GM12878 (cell line): ENCODE measurements around the gene AFG1L. TPM values are rescaled to one million over a fixed set of nuclear protein-coding genes. Genes with fewer than 3 reads are reported as not detected.

Experiments used
- ATAC-seq: fragments of 200-7000 bp; cut with Tn5 transposase; 3 replicates; pipeline ENCODE4 v1.9.1; 2020; ENCODE audit warnings: mild to moderate bottlenecking, moderate library complexity
- BruUV-seq: library from RNA; stranded (reverse); fragments of 400-500 nt; replicated peaks from 2 replicates; lab custom pipeline; 2021; lab: Mats Ljungman, UMichigan
- CTCF ChIA-PET: fragments of 300-600 bp; sonication (Branson Sonifier 250); formaldehyde crosslinking; extraction: SDS; loops from one replicate; lab custom pipeline; 2021; ENCODE audit warnings: inconsistent platforms; lab: Yijun Ruan, JAX
- POLR2A ChIA-PET: fragments of 350-600 bp; formaldehyde crosslinking; extraction: SDS; loops from one replicate; lab custom pipeline; 2021; ENCODE audit warnings: inconsistent platforms; lab: Charles Lee
- RAD21 ChIA-PET: fragments of 300-600 bp; sonication (Branson Sonifier 250); formaldehyde crosslinking; loops from one replicate; lab custom pipeline; 2023; ENCODE audit warnings: antibody characterized with exemption; ENCODE audit not compliant: unreplicated experiment; lab: Charles Lee
- SMC1A ChIA-PET: fragments of 300-600 bp; sonication (Branson Sonifier 250); formaldehyde crosslinking; loops from one replicate; lab custom pipeline; 2023; ENCODE audit not compliant: unreplicated experiment, uncharacterized antibody; lab: Charles Lee
- DNase-seq: peaks from one replicate; pipeline ENCODE4 v3.0.0-alpha.2; 2011; ENCODE audit warnings: low read depth, low spot score
- FAIRE-seq: peaks from 3 replicates; lab custom pipeline; 2011; peaks lifted over from hg19 to GRCh38; lab: Jason Lieb, UNC
- H2AFZ ChIP-seq: 2 replicates; pipeline ENCODE4 v1.6.0; 2011; ENCODE audit warnings: low read depth, low read length, control low read depth; ENCODE audit not compliant: control insufficient read depth
- H3K27ac ChIP-seq: 2 replicates; pipeline ENCODE4 v1.5.1; 2011; ENCODE audit warnings: control low read depth; ENCODE audit not compliant: control insufficient read depth, insufficient read depth
- H3K27me3 ChIP-seq, 2 experiments: replicated peaks in 1 of 2; 2 replicates each; pipeline versions ENCODE4 v1.6.0 to v1.6.1; 2011; ENCODE audit warnings: low read length in 1 of 2; ENCODE audit not compliant: control insufficient read depth in 2 of 2, insufficient read depth in 2 of 2
- H3K36me3 ChIP-seq, 2 experiments: 2 replicates each; pipeline ENCODE4 v1.5.1; 2011; ENCODE audit warnings: low read length in 1 of 2; ENCODE audit not compliant: control insufficient read depth in 2 of 2, insufficient read depth in 2 of 2
- H3K4me1 ChIP-seq: 2 replicates; pipeline ENCODE4 v1.6.1; 2011; ENCODE audit warnings: mild to moderate bottlenecking, low read length, moderate library complexity, mixed read lengths; ENCODE audit not compliant: control insufficient read depth, insufficient read depth
- H3K4me2 ChIP-seq: 2 replicates; pipeline ENCODE4 v1.6.0; 2011; ENCODE audit warnings: control low read depth; ENCODE audit not compliant: control insufficient read depth, insufficient read depth
- H3K4me3 ChIP-seq: fragments of 200-600 bp; sonication (generic); 2 replicates; pipeline ENCODE4 v1.5.1; 2016
- H3K79me2 ChIP-seq: 2 replicates; pipeline ENCODE4 v1.6.0; 2011; ENCODE audit warnings: low read length; ENCODE audit not compliant: control insufficient read depth, insufficient read depth
- H3K9ac ChIP-seq: 2 replicates; pipeline ENCODE4 v1.8.0; 2011; ENCODE audit warnings: low read length, control low read depth, mixed read lengths; ENCODE audit not compliant: control insufficient read depth, insufficient read depth
- H3K9me3 ChIP-seq: replicated peaks from 3 replicates; pipeline ENCODE4 v1.5.1; 2011; ENCODE audit warnings: mild to moderate bottlenecking, low read length; ENCODE audit not compliant: control insufficient read depth, insufficient read depth
- H4K20me1 ChIP-seq: 2 replicates; pipeline ENCODE4 v1.6.0; 2011; ENCODE audit not compliant: control insufficient read depth, insufficient read depth
- CBFB ChIP-seq: IDR thresholded peaks from 2 replicates; pipeline ENCODE4 v1.6.1; 2016; ENCODE audit warnings: antibody characterized with exemption, low read depth
- CEBPB ChIP-seq, 2 experiments: fragments of 150-350 bp in 1 of 2; IDR thresholded peaks; 2 replicates each; pipeline ENCODE4 v1.6.1; 2012 to 2014; ENCODE audit warnings: low read depth in 2 of 2, low read length in 2 of 2, borderline replicate concordance in 1 of 2, inconsistent platforms in 1 of 2
- CHD2 ChIP-seq: IDR thresholded peaks from 2 replicates; pipeline ENCODE4 v1.6.1; 2011; ENCODE audit warnings: low read depth, low read length, improper control_type of control experiment, borderline replicate concordance
- E2F8 ChIP-seq: fragments of 450-650 bp; IDR thresholded peaks from 2 replicates; pipeline ENCODE4 v1.6.1; 2018; ENCODE audit warnings: mild to moderate bottlenecking, low read depth, moderate library complexity; ENCODE audit not compliant: partially characterized antibody
- ELK1 ChIP-seq: IDR thresholded peaks from 2 replicates; pipeline ENCODE4 v1.6.1; 2012; ENCODE audit warnings: low read depth, low read length, improper control_type of control experiment
- ESRRA ChIP-seq: IDR thresholded peaks from 2 replicates; pipeline ENCODE4 v1.6.1; 2012; ENCODE audit warnings: mild to moderate bottlenecking, low read length, improper control_type of control experiment
- HDAC2 ChIP-seq: fragments of 200-600 bp; sonication (generic); IDR thresholded peaks from 2 replicates; pipeline ENCODE4 v1.6.1; 2017
- MTA3 ChIP-seq: IDR thresholded peaks from 2 replicates; pipeline ENCODE4 v1.6.1; 2012; ENCODE audit warnings: low read length, inconsistent platforms, borderline replicate concordance
- NKRF ChIP-seq: fragments of 450-650 bp; conservative IDR thresholded peaks from 2 replicates; pipeline ENCODE4 v1.6.1; 2017; ENCODE audit warnings: mild to moderate bottlenecking, moderate library complexity
- NR2C2 ChIP-seq: IDR thresholded peaks from 2 replicates; pipeline ENCODE4 v1.6.1; 2011; ENCODE audit warnings: borderline replicate concordance, low read depth; ENCODE audit not compliant: control insufficient read depth, insufficient read length
- POLR2AphosphoS2 ChIP-seq: IDR thresholded peaks from 2 replicates; pipeline ENCODE4 v1.6.1; 2011; ENCODE audit warnings: low read depth, mild to moderate bottlenecking, low read length, improper control_type of control experiment, moderate library complexity
- SUPT20H ChIP-seq: IDR thresholded peaks from 2 replicates; pipeline ENCODE4 v1.6.1; 2011; ENCODE audit warnings: low read depth, mild to moderate bottlenecking, low read length, moderate library complexity, borderline replicate concordance; ENCODE audit not compliant: control insufficient read depth
- SUZ12 ChIP-seq: fragments of 200-600 bp; sonication (generic); IDR thresholded peaks from one replicate; pipeline ENCODE4 v1.6.1; 2018; ENCODE audit warnings: antibody characterized with exemption, mild to moderate bottlenecking; ENCODE audit not compliant: unreplicated experiment
- USF1 ChIP-seq: IDR thresholded peaks from 2 replicates; pipeline ENCODE4 v1.6.1; 2011; ENCODE audit warnings: borderline replicate concordance, low read depth, mild to moderate bottlenecking, moderate library complexity, mixed read lengths, low read length; ENCODE audit not compliant: insufficient read depth; ENCODE audit errors: extremely low read length
- ZNF24 ChIP-seq: fragments of 450-650 bp; IDR thresholded peaks from 2 replicates; pipeline ENCODE4 v1.6.1; 2017; ENCODE audit warnings: antibody characterized with exemption, mild to moderate bottlenecking
- ZNF274 ChIP-seq: IDR thresholded peaks from one replicate; pipeline ENCODE4 v1.8.0; 2011; ENCODE audit not compliant: insufficient read length, insufficient read depth
- ZZZ3 ChIP-seq: IDR thresholded peaks from 2 replicates; pipeline ENCODE4 v1.6.1; 2011; ENCODE audit warnings: low read depth; ENCODE audit not compliant: control insufficient read depth, insufficient read length
- WGBS: methylation state at CpG from one replicate; pipeline ENCODE4 v1.1.6; 2016; ENCODE audit warnings: low lambda C conversion rate; ENCODE audit not compliant: insufficient replicate concordance, insufficient coverage; ENCODE audit errors: missing lambda C conversion rate; 5-methylcytosine and 5-hydroxymethylcytosine counted together
- in situ Hi-C: fragments of 300-500 bp; cut with MboI; formaldehyde crosslinking; loops from 9 replicates; pipeline ENCODE4 v1.14.3; 2018; ENCODE audit warnings: mixed read lengths
- intact Hi-C: fragments of 100-400 bp; cut with micrococcal nuclease; formaldehyde crosslinking; loops from one replicate; pipeline ENCODE4 v1.14.2; 2022; ENCODE audit not compliant: unreplicated experiment
- polyA plus RNA-seq, 11 experiments: library from polyadenylated mRNA; depleted of rRNA in 4 of 11; unstranded in 6 of 11; stranded (reverse) in 5 of 11; fragments of >200 nt; fragmentation: Nextera tagmentation in 4 of 11; fragmentation: Illumina TruSeq in 1 of 11; extraction: Ambion mirVana in 4 of 11; extraction: Trizol in 1 of 11; gene quantifications; 1 replicate in 1 of 11; 2 replicates in 10 of 11; pipeline versions ENCODE4 v1.2.1 to v1.2.3, GENCODE V29; 2011 to 2016; ENCODE audit warnings: inconsistent platforms in 2 of 11, missing spikeins in 2 of 11, low read depth in 1 of 11
- total RNA-seq, 4 experiments: library from RNA; depleted of rRNA in 3 of 4; stranded (reverse); fragments of >200 nt in 3 of 4; fragmentation: Illumina TruSeq in 1 of 4; extraction: Trizol in 1 of 4; gene quantifications; 2 replicates each; pipeline versions ENCODE4 v1.2.1 to v1.2.3, GENCODE V29; 2013 to 2021

Gene AFG1L
- total and polyA plus RNA-seq, 10 of the 15 experiments (the other 5 are each of a cell fraction or from before 2014, with no cell fraction given): 2.3 to 9.0 (median 4.3) TPM

- no peak for TF ChIP-seq NKRF
Measured at GRCh38 chr6:108501559-108501958, 206.7 kb downstream of the AFG1L start (continued).

DNA sequence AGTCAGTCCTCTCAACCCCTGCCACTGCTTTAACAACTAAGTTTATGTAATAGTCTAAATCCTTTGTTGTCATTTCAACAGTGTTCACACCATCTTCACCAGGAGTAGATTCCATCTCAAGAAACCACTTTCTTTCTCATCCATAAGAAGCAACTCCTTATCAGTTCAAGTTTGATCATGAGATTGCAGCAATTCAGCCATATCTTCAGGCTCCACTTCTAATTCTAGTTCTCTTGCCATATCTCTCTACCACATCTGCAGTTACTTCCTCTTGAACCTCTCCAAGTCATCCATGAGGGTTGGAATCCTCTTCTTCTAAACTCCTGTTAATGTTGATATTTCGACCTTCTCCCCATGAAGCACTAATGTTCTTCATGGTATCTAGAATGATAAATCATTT, 208.0 kb downstream of the AFG1L start:
- Histone ChIP-seq H3K4me2 (no peak overlapping the region), H3K27ac (no peak overlapping the region), H2AFZ (no peak overlapping the region), H3K27me3 (no peaks in the 10 kb centered on the region), H3K79me2 (no peaks in the 10 kb centered on the region), H3K9me3 (no peaks in the 10 kb centered on the region), H3K9ac (no peak overlapping the region), H3K4me1 (no peaks in the 10 kb centered on the region), H4K20me1 (no peaks in the 10 kb centered on the region), H3K4me3 (no peak overlapping the region), H3K36me3 (no peaks in the 10 kb centered on the region)
- POLR2A ChIA-PET: no interaction called here
- DNase-seq (no peak), FAIRE-seq (no peak), ATAC-seq (no peak)
- in situ Hi-C loops (no loop called here), intact Hi-C loops (no loop called here)
- SMC1A ChIA-PET: interaction anchor here (2.0 kb wide), 1 partner anchor 11 kb away, joined by 6 read pairs; no protein-coding TSS in a partner anchor
- CTCF ChIA-PET: interaction anchor here (1.0 to 1.4 kb wide), 2 partner anchors 10 to 522 kb away, joined by 3 read pairs; no protein-coding TSS in a partner anchor
- no TSS peak for BruUV-seq
- RAD21 ChIA-PET: no interaction called here
- 79% methylated on average over 1 of the region's 1 CpG for WGBS
- TF ChIP-seq HDAC2 (no peak), ZZZ3 (no peak), MTA3 (no peak), CHD2 (no peak), ESRRA (no peak), ZNF24 (no peak), ELK1 (no peak), SUZ12 (no peak), USF1 (no peak), SUPT20H (no peak), CBFB (no peak), CEBPB (IDR thresholded peaks at IDR 0.05; ENCODE audit: borderline replicate concordance in 1 of 2, low read depth in 2 of 2, low read length in 2 of 2) (no peak), NR2C2 (no peak), E2F8 (no peak), POLR2AphosphoS2 (no peak), ZNF274 (no peak)
